ENCODE measurements around the gene CHP1.

DNA sequence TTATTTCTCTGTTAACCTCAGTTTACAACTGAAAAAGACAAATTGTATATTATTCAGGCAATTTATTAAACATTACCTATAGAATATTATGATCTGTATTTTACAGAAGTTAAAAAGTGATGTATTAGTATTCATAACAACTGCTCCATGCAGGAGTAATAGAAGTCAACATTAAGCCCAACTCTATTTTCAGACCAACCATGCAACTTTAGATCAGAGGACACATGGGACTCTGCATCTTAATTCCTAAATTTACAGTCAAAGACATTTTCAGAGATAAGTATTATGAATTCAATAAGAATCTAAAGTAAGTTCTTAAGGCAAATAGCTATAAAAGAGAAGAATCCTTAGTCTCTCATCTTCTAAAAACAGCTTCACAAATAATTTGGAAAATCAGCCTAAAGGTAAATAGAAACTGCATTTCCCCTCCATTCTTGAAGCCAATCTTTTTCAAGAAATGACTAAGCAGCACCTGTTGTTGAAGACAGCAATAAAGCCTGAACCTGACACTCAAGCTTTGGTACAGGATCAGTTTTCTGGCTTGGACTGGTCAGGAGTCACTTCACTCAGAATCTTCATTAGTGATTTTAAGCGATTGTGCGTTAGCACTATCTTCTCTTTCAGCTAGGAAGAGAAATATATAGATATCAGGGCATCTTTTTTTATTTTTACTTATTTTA lies 78.3 kb downstream of the CHP1 start:
- no peak for TF ChIP-seq POLR2A (IDR thresholded peaks at IDR 0.05; ENCODE audit: low read depth, low read length)
- no peak for TF ChIP-seq POLR2AphosphoS5 (IDR thresholded peaks at IDR 0.05; ENCODE audit: low read depth, low read length)
